Thyroid gland (tissue), 4 donors: ENCODE data around the gene CAMTA1. TPM values are rescaled to one million over a fixed set of nuclear protein-coding genes. Genes with fewer than 3 reads are reported as not detected.

Experiments used
- DNase-seq, 2 donors: peaks; one replicate each; pipeline ENCODE4 v3.0.0-alpha.2; 2019
- H3K27ac ChIP-seq, 3 donors: fragments of 200-600 bp; sonication (generic); 1 replicate in 2 of 3; 2 replicates in 1 of 3; pipeline ENCODE4 v1.5.1; 2016 to 2019; ENCODE audit warnings: mild to moderate bottlenecking in 1 of 3, moderate library complexity in 1 of 3
- H3K27me3 ChIP-seq: fragments of 200-600 bp; sonication (generic); one replicate; pipeline ENCODE4 v1.5.1; 2019
- H3K36me3 ChIP-seq, 2 donors: fragments of 200-600 bp; sonication (generic); one replicate each; pipeline ENCODE4 v1.5.1; 2016 to 2019
- H3K4me1 ChIP-seq, 2 donors: fragments of 200-600 bp; sonication (generic); one replicate each; pipeline ENCODE4 v1.5.1; 2017 to 2019
- H3K4me3 ChIP-seq, 3 donors: fragments of 200-600 bp; sonication (generic); replicated peaks in 1 of 3; 1 replicate in 2 of 3; 2 replicates in 1 of 3; pipeline ENCODE4 v1.5.1; 2016; ENCODE audit warnings: mild to moderate bottlenecking in 1 of 3
- H3K9me3 ChIP-seq: fragments of 200-600 bp; sonication (generic); one replicate; pipeline ENCODE4 v1.5.1; 2017
- POLR2A ChIP-seq, 2 donors: fragments of 450-650 bp; IDR thresholded peaks; one replicate each; pipeline ENCODE4 v1.6.1; 2017; ENCODE audit warnings: antibody characterized with exemption in 2 of 2, mild to moderate bottlenecking in 2 of 2, moderate library complexity in 1 of 2
- WGBS, 2 donors: methylation state at CpG; one replicate each; pipeline ENCODE4 v1.1.5; 2017; 5-methylcytosine and 5-hydroxymethylcytosine counted together
- intact Hi-C: fragments of 100-400 bp; cut with DNase I; formaldehyde crosslinking; loops from one replicate; pipeline ENCODE4 v1.15.1; 2023
- total RNA-seq, 4 donors: library from RNA; depleted of rRNA; stranded (reverse); fragments of >200 nt; gene quantifications; one replicate each; pipeline ENCODE4 v1.2.3, GENCODE V29; 2016
- TF ChIP-seq, protein P1 (sequence below), 6 experiments: fragments of 200-600 bp in 3 of 6; fragments of 450-650 bp in 3 of 6; sonication (generic) in 3 of 6; IDR thresholded peaks; one replicate each; pipeline ENCODE4 v1.5.1; 2016 to 2019; ENCODE audit warnings: antibody characterized with exemption in 6 of 6, mild to moderate bottlenecking in 2 of 6, inconsistent platforms in 1 of 6, moderate library complexity in 1 of 6

CAMTA1 gene
- total RNA-seq, 4 donors from 2014 or later = 63.9 to 124 (median 101) TPM

DNA sequence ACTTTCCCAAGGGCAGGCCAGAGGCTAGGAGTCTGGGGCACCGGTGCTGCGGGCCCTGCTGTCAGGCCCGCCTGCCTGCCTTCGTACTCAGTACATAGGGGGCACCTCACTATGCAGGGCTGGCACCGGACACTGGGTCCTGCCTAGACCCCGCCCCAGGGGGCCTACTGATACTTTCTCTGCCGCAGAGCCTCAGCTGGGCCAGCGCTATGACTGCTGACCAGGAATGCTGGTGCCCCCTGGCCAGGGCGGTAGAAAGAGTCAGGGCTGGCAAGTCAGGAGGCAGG lies 857.1 kb downstream of the CAMTA1 start:
- intact Hi-C loops = loop anchor here (10.0 kb wide), 1 partner anchor 418 kb away; no protein-coding TSS in a partner anchor

DNA sequence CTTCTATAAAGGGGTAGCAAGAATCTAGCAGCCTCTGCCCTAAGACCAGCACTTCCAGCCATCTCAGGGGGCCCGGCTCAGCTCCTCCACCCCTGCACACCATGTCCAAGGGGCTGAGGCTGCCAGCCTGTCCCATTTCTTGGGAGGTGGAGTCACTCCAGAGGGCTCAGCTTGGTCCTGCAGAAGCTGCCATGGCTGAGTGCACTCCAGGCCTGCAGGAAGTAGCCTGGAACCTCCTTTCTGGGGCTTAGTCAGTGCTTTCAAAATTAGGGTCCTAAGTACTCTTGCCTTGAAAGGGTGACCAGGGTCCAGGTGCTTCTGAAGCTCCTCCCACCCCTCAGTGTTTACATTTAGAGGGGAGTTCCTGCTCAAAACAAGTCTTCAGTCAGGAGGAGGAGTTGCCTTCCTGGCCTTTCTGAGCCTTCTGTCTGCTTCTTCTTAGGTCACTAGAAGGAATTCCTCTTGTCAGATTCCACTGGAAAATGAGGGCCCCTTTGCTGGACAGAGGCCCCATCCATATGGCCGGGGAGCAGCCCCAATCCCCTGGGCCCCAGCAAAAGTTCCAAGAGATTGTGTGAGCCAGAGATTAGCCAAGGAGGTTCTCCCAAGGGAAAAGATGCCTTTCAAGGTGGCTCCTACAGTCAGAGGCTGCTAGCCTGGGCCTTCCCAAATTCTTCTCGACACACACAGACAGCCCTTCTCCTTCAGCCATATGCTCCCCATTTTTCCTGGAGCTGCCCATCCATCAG lies 857.7 kb downstream of the CAMTA1 start:
- Histone ChIP-seq H3K4me3 (no peak overlapping the region), H3K9me3 (no peaks in the 10 kb centered on the region), H3K4me1 (peaks cover 5 to 22% of the 10 kb centered on the region in 2 donors), H3K27ac (no peak overlapping the region), H3K27me3 (no peaks in the 10 kb centered on the region), H3K36me3 (no peaks in the 10 kb centered on the region)
- peak; percentile 56 to 63 for DNase-seq
- intact Hi-C loops = loop anchor here (10.0 kb wide), 1 partner anchor 418 kb away; no protein-coding TSS in a partner anchor
- WGBS, 2 donors = 39 to 41% methylated on average over 3 of the region's 3 CpGs
- TF ChIP-seq, protein P1, sequence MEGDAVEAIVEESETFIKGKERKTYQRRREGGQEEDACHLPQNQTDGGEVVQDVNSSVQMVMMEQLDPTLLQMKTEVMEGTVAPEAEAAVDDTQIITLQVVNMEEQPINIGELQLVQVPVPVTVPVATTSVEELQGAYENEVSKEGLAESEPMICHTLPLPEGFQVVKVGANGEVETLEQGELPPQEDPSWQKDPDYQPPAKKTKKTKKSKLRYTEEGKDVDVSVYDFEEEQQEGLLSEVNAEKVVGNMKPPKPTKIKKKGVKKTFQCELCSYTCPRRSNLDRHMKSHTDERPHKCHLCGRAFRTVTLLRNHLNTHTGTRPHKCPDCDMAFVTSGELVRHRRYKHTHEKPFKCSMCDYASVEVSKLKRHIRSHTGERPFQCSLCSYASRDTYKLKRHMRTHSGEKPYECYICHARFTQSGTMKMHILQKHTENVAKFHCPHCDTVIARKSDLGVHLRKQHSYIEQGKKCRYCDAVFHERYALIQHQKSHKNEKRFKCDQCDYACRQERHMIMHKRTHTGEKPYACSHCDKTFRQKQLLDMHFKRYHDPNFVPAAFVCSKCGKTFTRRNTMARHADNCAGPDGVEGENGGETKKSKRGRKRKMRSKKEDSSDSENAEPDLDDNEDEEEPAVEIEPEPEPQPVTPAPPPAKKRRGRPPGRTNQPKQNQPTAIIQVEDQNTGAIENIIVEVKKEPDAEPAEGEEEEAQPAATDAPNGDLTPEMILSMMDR (IDR thresholded peaks at IDR 0.05) = no peak
- no peak for TF ChIP-seq POLR2A (IDR thresholded peaks at IDR 0.05)

More for the DNA sequence above, 857.1 kb downstream of the CAMTA1 start:
- Histone ChIP-seq H3K27me3 (no peaks in the 10 kb centered on the region), H3K27ac (no peak overlapping the region), H3K4me1 (peaks cover 5 to 22% of the 10 kb centered on the region in 2 donors), H3K36me3 (no peaks in the 10 kb centered on the region), H3K9me3 (no peaks in the 10 kb centered on the region), H3K4me3 (no peak overlapping the region)
- WGBS, 2 donors = 78 to 81% methylated on average over 3 to 8 of the region's 9 CpGs
- no peak for DNase-seq
- TF ChIP-seq, protein P1 (IDR thresholded peaks at IDR 0.05) = no peak
- TF ChIP-seq POLR2A (IDR thresholded peaks at IDR 0.05) = no peak

DNA sequence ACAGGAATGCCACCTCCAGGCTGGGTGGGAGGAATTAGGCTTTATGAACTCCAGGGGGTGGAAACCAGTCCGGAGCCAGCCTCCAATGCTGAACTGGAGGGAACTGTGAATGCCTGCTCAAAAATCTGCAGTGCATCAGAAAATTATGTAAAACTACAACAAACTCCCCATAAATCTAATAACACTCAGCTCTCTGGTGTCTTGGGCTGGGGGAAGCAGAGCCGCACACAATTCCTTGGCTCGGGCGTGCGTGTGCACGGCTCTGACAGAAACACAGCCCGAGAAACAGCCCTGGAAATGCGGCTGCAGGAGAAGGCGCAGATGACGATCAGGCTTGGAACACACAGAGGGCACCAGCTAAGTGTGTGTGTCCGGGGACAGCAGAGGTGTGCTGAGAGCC lies 858.3 kb downstream of the CAMTA1 start:
- Histone ChIP-seq H3K27ac (no peak overlapping the region), H3K4me3 (no peak overlapping the region), H3K27me3 (no peaks in the 10 kb centered on the region), H3K36me3 (no peaks in the 10 kb centered on the region), H3K4me1 (peaks cover 5 to 22% of the 10 kb centered on the region in 2 donors), H3K9me3 (no peaks in the 10 kb centered on the region)
- DNase-seq = no peak
- no peak for TF ChIP-seq POLR2A (IDR thresholded peaks at IDR 0.05)
- TF ChIP-seq, protein P1 (IDR thresholded peaks at IDR 0.05) = no peak
- WGBS, 2 donors = 75 to 83% methylated on average over 10 to 11 of the region's 11 CpGs
- intact Hi-C loops = loop anchor here (10.0 kb wide), 1 partner anchor 419 kb away; no protein-coding TSS in a partner anchor

DNA sequence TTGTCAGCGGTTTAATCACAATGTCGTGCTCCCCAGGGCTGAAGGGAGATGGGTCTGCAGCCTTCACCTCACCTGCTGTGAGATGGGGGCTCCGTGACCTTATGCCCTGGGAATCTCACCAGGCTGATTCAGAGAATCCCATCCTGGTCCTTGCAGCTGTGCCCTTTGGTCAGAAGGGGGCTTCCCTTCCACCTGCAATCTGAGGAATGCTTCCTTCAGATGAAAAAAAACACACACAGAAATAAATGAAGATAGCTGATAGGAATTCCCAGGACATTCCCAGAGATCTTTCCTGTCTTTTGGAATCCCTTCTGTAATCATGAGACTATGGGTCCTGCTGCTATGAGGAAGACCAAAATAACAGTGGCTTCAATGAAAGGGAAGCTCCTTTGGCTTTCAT lies 858.8 kb downstream of the CAMTA1 start:
- Histone ChIP-seq H3K4me1 (peaks cover 5 to 22% of the 10 kb centered on the region in 2 donors), H3K4me3 (no peak overlapping the region), H3K27me3 (no peaks in the 10 kb centered on the region), H3K27ac (no peak overlapping the region), H3K36me3 (no peaks in the 10 kb centered on the region), H3K9me3 (no peaks in the 10 kb centered on the region)
- DNase-seq = no peak
- TF ChIP-seq, protein P1 (IDR thresholded peaks at IDR 0.05) = no peak
- TF ChIP-seq POLR2A (IDR thresholded peaks at IDR 0.05) = no peak
- intact Hi-C loops = loop anchor here (10.0 kb wide), 1 partner anchor 419 kb away; no protein-coding TSS in a partner anchor
- WGBS, 2 donors = 82 to 84% methylated on average over 3 of the region's 3 CpGs
